Central memory CD4-positive, alpha-beta T cell (primary cell): Measurements from ENCODE around the gene FOXK2.

Experiments
- DNase-seq: peaks from one replicate; pipeline ENCODE4 v3.0.0; 2022
- total RNA-seq, 3 experiments: gene quantifications; one replicate each; lab custom pipeline; 2026; lab: John Stamatoyannopoulos, UW

The FOXK2 gene
- 46.1 to 122 (median 78.8) reads per million in 3 experiments for total RNA-seq

DNA sequence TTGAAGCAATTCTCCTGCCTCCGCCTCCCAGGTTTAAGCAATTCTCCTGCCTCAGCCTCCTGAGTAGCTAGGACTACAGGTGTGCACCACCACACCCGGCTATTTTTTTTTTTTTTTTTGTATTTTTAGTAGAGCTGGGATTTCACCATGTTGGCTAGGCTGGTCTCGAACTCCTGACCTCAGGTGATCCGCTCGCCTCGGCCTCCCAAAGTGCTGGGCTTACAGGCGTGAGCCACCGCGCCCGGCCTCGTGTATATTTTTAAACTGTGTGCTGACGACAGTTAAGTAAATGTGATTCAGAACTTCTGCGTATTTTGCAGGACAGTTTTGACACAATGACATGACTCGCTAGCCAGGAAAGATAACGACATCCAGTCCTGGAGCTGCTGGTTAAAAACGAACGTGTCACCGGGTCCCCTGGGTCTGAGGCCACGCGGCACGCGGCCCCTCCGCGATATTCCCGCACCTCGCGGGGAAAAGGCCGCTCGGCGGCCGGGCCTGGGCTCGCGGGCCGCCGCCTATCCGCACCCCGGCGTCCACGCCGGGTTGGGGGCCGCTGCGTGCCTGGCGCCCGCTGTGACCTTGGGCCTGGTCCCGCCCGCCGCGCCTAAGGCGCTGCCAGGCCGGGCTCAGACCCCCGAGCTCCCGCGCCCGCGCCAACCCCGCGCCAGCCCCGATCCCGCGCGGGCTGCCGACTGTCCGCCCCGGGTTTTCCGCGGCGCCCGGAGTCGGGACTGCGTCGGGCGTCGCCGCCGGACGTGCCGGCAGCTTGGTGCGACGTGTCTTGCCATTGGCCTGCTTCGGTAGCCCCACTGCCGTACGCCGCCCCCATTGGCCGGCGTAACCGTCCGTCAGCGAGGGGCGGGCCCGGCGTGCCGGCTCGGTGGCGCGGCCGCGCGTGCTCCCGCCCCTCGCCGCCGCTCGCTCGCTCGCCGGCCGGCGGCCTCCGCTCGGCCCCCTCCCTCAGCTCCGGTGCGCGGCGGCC lies at the start of gene FOXK2:
FOXK2 (plus strand) TSS at position 907 of the 985 bp plus-strand sequence. CDS start 157 bp downstream, outside the sequence.
- DNase-seq: peak; percentile 94

DNA sequence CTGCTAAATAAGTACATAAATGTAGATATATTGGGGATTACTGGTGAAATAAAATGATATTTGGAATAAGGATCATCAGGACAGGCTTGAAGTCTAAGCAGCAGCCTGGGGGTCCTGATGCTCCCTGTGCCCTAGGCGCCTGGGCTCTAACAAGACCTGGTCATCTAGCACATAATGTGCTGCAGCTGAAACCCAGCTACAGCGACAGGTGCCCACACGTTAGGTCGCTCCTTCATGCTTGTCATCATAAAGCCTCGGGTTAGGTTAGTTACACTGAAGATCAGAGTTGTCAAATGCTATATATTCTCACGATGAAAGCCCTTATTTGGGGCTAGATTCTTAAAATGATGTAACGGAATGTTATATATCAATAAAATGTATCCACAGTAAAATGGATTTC lies 49.5 kb upstream of the FOXK2 start:
- DNase-seq: no peak

DNA sequence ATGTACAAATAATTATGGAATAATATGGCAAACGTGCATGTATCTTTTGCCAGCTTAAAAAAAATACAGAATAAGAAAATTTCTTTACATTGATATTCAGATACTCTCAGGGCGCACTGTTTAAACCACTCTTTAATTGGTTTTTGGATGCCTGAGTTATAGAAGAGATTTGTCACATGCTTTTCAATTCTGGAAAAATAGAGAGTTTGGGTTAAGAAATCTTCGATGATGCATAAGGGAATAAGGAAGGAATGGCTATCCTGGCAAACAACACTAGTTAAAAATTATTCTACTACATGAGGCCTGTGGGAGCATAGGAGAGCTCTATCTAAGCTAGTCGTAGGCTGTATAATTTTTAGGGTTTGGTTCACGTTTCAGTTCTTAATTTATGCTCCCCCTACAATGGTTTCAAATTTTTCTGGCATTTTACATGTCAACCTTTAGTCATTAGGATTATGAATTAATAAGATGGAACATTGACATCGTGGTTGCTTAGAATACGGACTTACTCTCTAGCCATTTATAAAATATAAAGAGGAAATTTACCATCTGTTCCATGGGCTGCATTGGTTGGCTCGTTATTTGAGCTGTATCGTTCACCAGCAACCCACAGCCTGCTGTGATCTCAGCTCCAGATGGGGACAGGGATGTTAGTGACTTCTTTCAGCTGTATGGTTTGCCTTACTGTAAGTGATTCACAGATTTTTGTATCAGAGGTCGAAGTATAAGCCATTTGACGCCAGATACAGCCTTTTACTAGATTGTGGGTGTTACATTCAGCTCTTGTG lies 45.1 kb upstream of the FOXK2 start:
- no peak for DNase-seq

DNA sequence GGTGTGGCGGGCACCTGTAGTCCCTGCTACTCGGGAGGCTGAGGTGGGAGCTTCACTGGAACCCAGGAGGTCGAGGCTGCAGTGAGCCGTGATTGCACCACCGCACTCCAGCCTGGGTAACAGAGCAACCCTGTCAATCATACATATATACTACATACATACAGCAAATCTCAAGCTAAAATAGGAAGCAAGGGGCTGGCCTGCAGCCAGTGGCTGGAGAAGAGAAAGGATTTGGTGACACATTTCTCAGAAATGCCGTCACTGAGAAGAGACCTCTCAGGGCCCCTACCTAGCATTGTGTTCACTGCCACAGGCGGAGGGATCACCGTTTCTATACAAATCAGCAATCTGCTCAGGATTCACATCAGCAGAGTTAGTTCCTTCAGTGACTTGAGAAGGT lies 44.1 kb upstream of the FOXK2 start:
- no peak for DNase-seq

DNA sequence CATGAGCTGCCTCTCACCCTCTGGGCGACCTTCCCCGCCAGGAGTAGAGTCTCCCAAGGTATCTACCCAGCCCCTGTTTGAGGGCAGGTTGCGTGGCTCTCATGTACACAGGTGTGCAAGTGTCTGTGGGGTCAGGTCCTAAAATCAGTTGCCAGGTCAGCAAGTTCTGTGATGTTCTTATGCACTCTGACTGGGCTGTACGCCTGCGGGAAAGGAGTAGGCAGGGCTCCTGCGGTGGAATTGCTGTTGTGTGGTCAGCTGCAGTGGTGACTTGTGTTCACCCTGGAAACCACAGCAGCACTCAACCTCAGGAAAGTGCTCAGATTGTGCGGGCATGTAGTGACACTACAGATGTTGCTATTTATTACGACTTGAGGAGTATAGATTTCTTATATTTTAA lies 41.6 kb upstream of the FOXK2 start:
- DNase-seq: no peak

DNA sequence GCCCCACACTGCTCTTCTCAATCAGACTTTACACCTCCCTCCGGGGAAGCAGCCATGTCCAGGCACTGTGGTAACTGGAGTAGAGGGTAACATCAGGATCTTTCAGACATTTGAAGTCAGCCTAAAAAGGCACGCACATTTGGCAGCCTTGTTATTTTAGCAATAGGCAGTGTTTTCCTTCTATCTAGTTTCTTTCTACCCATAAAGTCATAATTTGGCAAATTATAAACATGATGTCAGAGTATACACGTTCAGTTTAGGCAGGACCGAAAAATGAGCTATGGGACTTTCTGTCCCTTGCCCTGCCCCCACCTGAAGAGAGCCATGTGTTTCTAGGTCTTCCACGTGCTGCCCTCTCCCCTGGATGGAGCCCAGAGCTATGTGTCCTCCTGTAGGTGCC lies 39.9 kb upstream of the FOXK2 start:
- DNase-seq: no peak

DNA sequence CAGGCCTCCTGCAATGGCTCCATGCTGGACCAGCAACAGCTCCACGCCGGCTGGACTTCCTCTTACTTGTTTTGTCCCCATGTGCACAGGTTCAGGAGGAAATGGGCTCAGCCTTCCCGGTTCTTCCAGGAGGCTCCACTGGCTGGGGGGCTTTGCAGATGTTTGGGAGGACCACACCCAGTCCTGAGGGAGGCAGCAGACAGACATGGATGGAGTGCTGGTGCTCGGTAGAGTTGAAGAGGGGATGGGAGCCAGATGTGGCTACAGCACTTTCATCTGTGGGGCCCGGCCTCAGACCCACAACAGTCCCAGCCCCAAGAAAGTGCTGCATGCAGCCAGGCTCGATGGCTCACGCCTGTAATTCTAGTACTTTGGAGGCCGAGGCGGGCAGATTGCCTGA lies 39.2 kb upstream of the FOXK2 start:
- DNase-seq: no peak

DNA sequence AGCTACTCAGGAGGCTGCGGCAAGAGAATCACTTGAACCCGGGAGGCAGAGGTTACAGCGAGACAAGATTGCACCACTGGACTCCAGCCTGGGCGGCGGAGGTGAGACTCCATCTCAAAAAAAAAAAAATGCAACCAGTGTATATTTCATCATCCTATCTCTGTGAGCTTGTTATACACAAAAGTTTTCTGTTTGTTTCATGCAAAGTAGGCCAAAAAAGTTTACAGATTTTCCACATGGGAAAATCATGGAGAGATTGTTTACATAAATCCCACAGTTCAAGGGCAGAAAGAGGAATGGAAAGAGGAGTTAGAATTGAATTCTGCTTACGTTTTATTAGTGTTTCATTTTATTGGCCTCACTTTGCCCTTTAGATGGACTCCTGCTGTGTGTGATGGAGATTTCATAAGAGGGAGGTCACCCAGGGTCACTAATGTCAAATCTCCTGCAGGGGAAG lies 36.3 kb upstream of the FOXK2 start:
- no peak for DNase-seq

DNA sequence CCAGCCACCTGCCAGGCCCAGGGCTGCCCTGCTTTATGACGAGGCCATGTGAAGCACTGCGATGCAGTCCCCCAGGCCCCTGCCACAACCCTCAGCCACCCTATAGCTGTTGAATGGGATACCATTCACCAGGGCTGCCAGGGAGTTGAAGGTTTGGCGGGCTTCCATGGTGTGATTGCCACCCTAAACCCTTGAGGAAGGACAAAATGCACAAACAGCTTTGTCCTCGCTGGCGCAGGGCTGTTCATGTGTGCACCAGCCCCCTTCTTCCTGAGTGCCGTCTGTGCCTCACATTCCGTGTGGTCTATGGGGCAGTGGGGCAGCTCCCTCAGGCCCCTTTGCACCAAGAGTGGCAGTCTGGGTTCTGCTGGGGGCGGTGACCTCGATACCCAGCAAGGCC lies 35.7 kb upstream of the FOXK2 start:
- DNase-seq: no peak

DNA sequence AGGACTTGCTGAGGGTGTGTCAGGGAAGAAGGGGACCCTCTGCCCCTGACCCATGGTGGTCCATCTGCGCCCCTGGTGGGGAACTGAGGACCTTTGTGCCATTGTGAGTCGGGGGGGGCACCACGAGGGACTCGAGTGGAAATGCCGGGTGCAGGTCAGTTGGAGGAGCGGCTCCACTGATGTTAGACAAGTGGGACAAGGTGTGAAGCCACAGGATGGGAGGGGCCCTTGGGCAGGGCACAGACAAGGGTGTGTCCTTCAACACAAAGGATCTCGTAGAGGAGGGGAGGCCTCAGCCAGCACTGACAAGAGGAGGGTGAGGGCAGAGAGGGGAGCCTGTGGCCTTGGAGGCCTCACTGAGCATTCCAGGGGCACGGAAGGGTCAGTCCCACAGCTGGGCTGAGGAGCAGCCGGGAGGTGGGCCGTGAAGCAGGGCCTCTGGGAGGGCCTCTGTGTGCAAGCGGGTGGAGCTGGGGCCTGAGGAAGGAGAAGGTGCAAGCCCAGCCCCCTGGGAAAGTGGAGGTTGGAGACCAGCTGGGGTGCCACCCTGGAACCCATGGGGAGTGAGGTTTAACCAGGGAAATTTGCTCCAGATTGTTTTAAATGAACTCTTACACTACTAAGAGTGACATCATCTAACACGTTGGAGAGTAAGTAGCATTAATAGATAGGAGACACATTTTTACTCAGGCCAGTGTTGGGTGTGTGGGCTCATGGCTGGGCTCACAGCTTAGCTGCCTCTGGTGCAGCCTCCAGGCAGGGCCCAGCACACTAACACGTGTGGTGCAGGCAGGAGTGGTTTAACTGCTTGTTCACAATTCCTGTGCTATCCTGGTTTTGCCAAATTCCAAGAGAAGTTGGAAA lies 33.1 kb upstream of the FOXK2 start:
- no peak for DNase-seq

DNA sequence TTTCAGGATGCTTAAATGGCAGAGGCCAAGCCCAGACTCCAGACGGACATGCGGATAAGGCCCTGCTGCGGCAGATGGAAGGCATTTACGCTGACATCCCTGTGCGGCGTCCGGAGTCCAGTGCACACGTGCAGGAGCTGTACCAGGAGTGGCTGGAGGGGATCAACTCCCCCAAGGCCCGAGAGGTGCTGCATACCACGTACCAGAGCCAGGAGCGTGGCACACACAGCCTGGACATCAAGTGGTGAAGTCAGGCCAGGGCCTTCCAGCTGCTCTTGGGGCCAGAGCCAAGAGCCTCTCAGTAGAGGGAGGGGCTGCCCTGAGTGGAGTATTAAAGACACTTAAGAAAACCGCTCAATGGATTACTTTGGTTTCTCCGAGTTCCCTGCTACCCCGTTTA lies 31.6 kb upstream of the FOXK2 start:
- DNase-seq: no peak

DNA sequence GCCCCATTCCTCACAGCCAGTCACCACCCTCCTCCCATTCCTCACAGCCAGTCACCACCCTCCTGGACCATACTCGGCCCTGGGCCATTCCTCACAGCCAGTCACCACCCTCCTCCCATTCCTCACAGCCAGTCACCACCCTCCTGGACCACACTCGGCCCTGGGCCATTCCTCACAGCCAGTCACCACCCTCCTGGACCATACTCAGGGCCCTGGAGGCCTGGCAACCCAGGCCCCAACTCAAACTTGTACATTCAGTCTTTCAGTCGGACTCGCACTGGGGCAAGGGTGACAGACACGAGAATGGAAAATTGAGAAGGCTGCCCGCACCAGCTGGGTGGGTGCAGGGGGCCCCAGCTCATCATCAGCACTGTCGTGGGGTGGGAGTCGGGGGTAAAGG lies 30.4 kb upstream of the FOXK2 start:
- no peak for DNase-seq

DNA sequence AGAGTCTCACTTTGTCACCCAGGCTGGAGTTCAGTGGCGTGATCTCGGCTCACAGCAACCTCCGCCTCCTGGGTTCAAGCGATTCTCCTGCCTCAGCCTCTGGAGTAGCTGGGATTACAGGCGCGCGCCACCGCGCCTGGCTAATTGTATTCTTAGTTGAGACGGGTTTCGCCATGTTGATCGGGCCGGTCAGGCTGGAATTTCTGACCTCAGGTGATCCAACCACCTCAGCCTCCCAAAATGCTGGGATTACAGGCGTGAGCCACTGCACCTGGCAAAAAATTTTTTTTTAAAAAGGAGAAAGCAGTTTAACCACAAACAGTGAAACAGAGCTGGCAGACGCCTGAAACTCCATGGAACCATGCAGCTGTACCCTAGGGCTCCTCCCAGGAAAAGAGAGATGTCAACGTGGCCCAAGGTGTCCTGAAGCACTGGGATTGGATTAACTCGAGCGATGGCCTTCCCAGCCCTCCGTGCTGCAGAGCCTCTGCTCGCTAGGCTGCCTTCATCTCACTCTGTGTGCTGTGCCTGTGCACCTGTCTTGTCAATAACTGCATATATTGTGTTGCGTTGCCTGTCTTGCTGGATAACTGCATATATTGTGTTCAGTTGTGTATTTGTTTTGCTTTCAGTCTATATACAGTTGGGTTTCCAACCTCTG lies 29.6 kb upstream of the FOXK2 start:
- no peak for DNase-seq

DNA sequence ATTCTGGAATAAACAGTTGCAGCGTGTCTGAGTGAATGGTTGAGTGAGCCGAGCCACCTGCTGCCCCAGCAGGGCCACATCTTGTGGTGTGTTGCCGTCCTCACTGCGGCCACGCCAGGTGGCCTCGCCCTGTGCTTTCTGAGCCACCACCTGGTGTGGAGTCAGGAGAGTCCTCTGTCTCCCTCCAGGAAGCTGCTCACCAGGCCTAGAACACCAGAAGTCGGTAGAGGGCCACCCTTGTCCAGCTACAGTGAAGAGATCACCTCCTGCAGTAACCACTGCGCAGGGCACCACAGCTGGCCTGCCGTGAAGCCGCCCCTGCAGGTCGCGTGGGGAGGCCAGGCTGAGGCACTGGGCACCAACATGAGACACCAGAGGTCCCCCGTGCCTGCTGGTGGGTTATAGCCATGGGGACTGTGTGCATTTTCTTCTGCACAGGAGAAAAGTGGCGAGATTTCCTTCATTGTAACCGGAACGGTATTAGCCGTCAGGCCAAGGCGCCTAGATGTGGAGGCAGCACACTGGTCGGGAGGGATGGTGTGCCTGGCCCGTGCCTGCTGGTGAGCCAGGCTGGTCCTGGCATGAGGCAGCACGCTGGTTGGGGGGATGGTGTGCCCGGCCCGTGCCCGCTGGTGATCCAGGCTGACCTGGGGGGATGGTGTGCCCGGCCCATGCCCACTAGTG lies 28.9 kb upstream of the FOXK2 start:
- DNase-seq: no peak

DNA sequence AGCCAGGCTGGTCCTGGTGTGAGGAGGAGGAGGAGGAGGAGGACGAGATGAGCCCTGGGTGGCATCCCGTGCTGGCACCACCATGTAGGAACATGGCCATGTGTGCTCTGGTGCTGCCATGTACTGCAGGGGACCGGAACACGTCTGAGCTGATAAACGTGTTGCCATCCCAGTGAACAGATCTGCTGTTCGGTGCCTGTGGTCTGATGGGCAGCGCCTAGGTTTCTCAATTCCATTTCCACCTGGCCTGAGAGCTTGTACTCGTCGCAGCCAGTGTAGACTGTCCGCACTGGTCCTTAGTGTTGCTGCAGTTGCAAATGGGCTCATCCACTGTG lies 28.4 kb upstream of the FOXK2 start:
- no peak for DNase-seq

DNA sequence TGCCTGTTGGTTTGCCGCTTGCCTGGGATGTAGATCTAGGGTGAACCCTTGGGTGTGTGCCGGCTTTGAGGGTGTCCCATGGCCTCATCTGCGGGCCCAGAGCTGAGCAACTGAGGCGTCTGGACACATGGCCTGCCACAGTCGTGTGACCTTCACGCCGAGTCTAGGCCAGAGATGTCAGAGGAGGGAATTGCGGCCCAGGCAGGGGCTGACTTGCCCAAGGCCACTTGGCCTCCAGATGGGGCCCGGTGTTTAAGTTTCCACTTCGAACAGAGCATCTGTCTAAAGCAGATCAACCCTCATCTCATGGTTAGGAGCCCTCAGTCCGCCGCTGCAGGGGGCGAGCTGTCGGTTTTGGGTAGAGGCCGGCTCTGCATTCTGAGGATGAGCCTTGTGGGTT lies 28.0 kb upstream of the FOXK2 start:
- no peak for DNase-seq

DNA sequence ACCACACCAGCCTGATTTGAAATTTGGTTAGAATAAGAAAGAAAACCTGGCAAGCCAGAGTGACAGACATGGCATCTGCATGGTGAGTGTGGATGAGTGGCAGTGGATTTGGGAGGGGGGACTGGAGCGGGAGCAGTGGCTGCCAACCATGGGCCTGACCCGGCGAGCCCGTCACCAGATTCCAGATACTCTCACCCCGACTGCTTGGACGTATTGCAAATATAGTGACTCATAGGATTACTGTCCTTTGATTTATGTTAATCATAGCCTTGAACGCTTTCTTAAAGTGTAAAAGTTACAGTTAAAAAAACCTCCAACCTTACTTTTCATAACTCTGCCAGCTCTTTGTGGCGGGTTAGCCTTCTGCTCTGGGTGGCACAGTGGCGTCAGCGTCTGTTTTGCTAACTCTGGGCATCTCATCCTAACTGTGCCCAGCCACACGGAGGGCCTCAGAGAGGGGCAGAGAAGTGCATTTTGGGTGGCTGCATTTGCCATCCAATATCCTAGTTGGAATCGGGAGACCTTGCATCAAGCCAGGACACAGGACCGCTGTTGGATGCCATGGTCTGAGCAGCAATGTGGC lies 26.8 kb upstream of the FOXK2 start:
- DNase-seq: no peak

DNA sequence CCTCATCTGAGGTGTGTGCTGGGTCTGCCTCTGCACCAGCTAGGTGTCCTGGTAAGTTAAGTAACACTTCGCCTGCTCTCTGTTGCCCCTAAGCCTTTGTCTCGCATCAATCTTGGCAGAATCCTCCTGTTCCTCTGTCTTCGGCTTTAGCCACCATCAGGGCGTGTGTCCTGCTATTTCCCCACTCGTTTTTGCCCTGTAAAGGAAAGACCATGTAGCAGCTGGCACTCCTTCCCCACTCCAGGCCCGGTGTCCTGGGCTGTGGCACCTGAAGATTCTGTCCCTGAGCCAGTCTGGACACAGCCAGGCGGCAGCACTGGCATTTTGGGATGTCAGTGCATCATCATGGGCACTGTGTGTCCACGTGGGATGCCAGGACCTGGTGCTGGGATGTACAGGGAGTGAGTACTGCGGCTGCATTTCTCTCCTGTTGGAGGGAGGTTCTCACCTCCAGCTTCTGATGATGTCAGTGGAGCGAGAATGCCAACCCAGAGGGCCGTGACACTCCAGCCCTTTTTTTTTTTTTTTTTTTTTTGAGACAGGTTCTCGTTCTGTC lies 26.2 kb upstream of the FOXK2 start:
- no peak for DNase-seq

DNA sequence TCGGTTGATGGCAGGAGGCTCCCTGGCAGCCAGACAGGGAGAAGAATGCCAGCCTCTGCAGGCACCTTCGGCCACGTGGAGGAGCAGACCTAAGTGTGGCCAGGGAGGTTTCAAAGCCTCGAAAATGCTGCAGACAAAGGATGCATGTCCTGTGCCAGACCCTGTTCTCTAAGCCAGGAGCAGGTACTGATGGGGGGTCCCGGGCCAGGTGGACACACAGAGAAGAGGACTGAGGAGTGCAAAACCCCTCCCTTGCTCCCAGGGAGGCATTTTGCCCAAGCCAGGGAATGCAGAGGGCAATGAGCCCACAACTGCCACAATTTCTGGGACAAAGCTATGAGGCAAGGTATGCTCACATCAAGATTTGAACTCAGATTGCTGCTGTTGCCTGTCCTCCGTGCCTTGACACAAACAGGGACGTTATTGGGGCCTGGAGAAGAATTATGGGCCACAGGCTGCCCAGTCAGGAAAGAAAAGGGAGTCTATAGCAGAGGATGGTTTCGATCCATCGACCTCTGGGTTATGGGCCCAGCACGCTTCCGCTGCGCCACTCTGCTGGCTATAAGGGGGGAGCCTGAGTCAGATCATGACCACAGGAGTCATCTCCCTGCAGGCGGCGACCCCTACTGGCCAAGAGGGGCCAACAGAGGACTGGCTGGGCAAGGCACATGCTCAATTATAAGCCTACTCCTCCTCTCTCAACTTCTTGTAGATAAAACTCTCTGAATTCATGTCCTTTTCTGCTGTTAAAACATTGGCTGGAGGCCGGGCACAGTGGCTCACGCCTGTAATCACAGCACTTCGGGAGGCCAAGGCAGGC lies 25.1 kb upstream of the FOXK2 start:
- peak; percentile 84 for DNase-seq
